ENCODE results near the gene RPS25. TPM values are rescaled to one million over a fixed set of nuclear protein-coding genes. Genes with fewer than 3 reads are reported as not detected.

The RPS25 gene
- total RNA-seq, 2 experiments from 2014 or later = 1,901 to 1,911 TPM

DNA sequence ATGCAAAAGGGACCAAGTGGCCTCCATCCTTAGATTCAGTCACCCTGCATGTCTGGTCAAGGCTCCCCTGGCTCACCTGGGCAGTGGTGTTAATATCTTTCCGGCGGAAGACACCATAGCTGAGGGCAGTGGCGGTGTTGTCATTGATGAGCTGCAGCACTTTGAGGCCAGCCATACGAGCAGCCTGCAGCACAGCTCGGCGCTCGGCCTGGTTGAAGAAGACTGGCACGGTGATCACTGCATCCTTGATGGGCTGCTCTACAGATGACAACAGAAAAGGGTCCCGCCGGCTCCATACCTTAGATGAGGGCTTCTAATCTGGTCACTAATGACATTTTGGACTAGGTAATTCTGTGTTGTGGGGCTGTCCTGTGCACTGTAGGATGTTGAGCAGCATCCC lies 36.3 kb upstream of the RPS25 start:
- POLR2A ChIA-PET = interaction anchor here (0.7 to 3.7 kb wide), 8 partner anchors 10 to 67 kb away, joined by 3 to 26 read pairs (median 6); partner anchors contain the start of genes HINFP, RPS25, SLC37A4 and TRAPPC4
- no peaks in the 10 kb centered on the region for H3K27me3 Mint-ChIP-seq
- H3K36me3 Mint-ChIP-seq (ENCODE audit: low read depth) = peaks cover 56% of the 10 kb centered on the region
- H3K4me3 Mint-ChIP-seq = no peak overlapping the region
- no peak for DNase-seq
- TF ChIP-seq, protein P1, sequence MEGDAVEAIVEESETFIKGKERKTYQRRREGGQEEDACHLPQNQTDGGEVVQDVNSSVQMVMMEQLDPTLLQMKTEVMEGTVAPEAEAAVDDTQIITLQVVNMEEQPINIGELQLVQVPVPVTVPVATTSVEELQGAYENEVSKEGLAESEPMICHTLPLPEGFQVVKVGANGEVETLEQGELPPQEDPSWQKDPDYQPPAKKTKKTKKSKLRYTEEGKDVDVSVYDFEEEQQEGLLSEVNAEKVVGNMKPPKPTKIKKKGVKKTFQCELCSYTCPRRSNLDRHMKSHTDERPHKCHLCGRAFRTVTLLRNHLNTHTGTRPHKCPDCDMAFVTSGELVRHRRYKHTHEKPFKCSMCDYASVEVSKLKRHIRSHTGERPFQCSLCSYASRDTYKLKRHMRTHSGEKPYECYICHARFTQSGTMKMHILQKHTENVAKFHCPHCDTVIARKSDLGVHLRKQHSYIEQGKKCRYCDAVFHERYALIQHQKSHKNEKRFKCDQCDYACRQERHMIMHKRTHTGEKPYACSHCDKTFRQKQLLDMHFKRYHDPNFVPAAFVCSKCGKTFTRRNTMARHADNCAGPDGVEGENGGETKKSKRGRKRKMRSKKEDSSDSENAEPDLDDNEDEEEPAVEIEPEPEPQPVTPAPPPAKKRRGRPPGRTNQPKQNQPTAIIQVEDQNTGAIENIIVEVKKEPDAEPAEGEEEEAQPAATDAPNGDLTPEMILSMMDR (IDR thresholded peaks at IDR 0.05) = no peak
- peaks cover 45% of the 10 kb centered on the region for H3K4me1 Mint-ChIP-seq (ENCODE audit: low read depth)
- no peak for ATAC-seq
- CTCF ChIA-PET = interaction anchor here (1.0 to 4.3 kb wide), 3 partner anchors 11 to 32 kb away, joined by 3 to 18 read pairs (median 5); partner anchors contain the start of gene SLC37A4
- intact Hi-C loops (cut with micrococcal nuclease) = no loop called here
- H3K9me3 Mint-ChIP-seq = no peaks in the 10 kb centered on the region
- no peak overlapping the region for H3K27ac Mint-ChIP-seq

DNA sequence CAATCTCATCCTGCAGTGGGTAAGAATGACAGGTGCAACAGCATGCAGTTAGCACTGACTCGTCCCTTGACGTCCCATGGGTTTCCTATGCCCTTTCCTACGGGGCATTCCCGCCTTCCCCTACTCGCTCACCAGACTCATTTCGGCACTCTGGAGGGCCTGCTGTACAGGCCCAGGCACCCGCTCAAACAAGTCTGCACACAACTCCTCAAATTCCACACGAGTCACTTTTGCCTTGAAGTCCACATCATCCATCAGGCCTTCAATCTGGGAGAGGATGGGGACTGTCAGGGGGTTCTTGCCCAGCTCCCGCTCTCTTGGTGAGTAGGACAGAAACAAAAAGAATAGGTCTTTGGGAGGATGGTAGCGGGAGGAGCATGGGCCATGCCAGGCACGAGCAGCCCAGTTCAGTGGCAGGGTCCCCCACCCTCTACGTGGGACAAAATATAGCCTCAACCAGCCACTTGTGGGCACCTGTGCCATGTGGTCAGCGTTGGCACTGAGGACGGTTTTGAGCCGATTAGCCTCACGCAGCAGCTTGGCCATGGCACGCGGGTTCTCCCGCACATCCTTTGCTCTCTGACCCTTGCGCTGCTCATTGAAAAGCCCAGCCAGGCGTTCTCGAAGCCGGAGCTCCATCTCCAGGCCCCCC lies 34.1 kb upstream of the RPS25 start:
- H3K4me1 Mint-ChIP-seq (ENCODE audit: low read depth) = peaks cover 37% of the 10 kb centered on the region
- CTCF ChIA-PET = no interaction called here
- peaks cover 71% of the 10 kb centered on the region for H3K36me3 Mint-ChIP-seq (ENCODE audit: low read depth)
- intact Hi-C loops (cut with micrococcal nuclease) = no loop called here
- H3K9me3 Mint-ChIP-seq = no peaks in the 10 kb centered on the region
- TF ChIP-seq, protein P1 (IDR thresholded peaks at IDR 0.05) = no peak
- no peak for ATAC-seq
- no peak for DNase-seq
- POLR2A ChIA-PET = interaction anchor here (1.1 to 1.9 kb wide), 4 partner anchors 8 to 42 kb away, joined by 3 to 9 read pairs (median 5); partner anchors contain the start of genes SLC37A4 and TRAPPC4
- peak overlapping the region; percentile 41 for H3K27ac Mint-ChIP-seq
- no peak overlapping the region for H3K4me3 Mint-ChIP-seq
- H3K27me3 Mint-ChIP-seq = no peaks in the 10 kb centered on the region

DNA sequence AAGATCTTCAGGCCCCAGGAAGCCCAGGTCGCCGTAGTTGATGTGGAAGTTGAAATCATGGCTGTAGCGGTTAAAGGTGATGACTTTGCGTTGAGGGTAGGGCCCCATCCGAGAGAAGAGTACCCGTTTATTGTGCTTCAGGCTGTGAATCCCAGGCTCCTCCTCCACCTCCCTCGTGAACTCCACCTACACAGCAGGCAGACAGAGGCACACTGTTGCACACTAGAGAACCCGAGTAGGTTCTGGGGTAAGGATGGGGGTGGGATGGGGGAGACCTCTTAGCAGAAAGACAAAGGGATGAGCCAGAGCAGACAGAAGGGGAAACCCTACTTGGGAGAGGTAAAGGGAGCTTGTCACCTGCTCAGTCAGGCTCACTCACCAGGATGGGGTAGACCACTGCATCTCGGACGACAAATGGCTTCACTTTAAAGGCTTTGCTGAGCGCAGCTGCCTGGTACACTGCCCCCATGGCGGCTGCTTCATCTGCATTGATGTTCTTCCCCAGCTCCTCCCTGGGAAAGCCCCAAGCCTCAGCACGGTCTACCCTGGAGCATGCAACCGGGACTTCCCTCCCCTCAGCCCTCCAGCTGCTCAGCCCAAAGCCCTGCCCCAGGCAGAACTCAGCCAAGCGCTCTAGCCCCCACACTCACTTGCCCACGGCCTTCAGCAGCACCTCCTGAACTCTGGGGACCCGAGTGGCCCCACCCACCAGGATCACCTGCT lies 33.5 kb upstream of the RPS25 start:
- TF ChIP-seq, protein P1 (IDR thresholded peaks at IDR 0.05) = no peak
- H3K27me3 Mint-ChIP-seq = no peaks in the 10 kb centered on the region
- H3K36me3 Mint-ChIP-seq (ENCODE audit: low read depth) = peaks cover 73% of the 10 kb centered on the region
- H3K4me3 Mint-ChIP-seq = no peak overlapping the region
- peak; percentile 34 for DNase-seq
- POLR2A ChIA-PET = interaction anchor here (0.6 to 1.9 kb wide), 7 partner anchors 9 to 1826 kb away, joined by 3 to 9 read pairs (median 3); partner anchors contain the start of gene SLC37A4
- no peaks in the 10 kb centered on the region for H3K9me3 Mint-ChIP-seq
- CTCF ChIA-PET = no interaction called here
- peaks cover 37% of the 10 kb centered on the region for H3K4me1 Mint-ChIP-seq (ENCODE audit: low read depth)
- intact Hi-C loops (cut with micrococcal nuclease) = no loop called here
- peak; percentile 28 for ATAC-seq
- peak overlapping the region; percentile 55 for H3K27ac Mint-ChIP-seq

DNA sequence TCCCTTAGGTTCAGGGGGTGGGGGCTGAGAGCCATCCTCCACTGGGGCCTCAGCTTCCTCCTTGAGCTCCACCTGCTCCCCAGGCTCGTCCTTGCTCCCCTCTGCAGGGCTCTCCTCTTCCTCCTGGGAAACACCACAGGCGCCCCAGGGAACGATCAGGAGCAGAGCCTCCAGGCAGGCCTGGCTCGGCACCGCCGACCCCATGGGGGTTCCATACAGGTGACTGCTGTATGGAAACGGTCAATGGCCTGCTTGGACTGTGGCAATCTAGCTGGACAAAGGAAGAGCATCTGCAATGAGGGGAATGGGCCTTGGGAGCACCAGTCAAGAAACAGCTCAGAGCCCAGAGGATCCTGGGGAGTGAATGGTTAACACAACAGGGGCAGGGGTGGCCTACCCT lies 30.9 kb upstream of the RPS25 start:
- no peak overlapping the region for H3K27ac Mint-ChIP-seq
- H3K27me3 Mint-ChIP-seq = no peaks in the 10 kb centered on the region
- H3K9me3 Mint-ChIP-seq = no peaks in the 10 kb centered on the region
- CTCF ChIA-PET = interaction anchor here (2.0 kb wide), 1 partner anchor 18 kb away, joined by 7 read pairs; the partner anchor contains the start of gene SLC37A4
- peaks cover 21% of the 10 kb centered on the region for H3K4me1 Mint-ChIP-seq (ENCODE audit: low read depth)
- H3K36me3 Mint-ChIP-seq (ENCODE audit: low read depth) = peaks cover 61% of the 10 kb centered on the region
- ATAC-seq (no peak), DNase-seq (no peak)
- POLR2A ChIA-PET = interaction anchor here (0.6 kb wide), 1 partner anchor 45 kb away, joined by 3 read pairs; no protein-coding TSS in a partner anchor
- no peak overlapping the region for H3K4me3 Mint-ChIP-seq
- intact Hi-C loops (cut with micrococcal nuclease) = no loop called here
- TF ChIP-seq, protein P1 (IDR thresholded peaks at IDR 0.05) = no peak

All from activated CD8-positive, alpha-beta T cell treated with anti-CD3 and anti-CD28 coated beads for 36 hours (primary cell).